Retina (tissue), 1 donor: ENCODE measurements around the gene KIF5B.

ENCODE experiments used
- DNase-seq: peaks from one replicate; pipeline ENCODE4 v3.0.0-alpha.2; 2016

Gene KIF5B

DNA sequence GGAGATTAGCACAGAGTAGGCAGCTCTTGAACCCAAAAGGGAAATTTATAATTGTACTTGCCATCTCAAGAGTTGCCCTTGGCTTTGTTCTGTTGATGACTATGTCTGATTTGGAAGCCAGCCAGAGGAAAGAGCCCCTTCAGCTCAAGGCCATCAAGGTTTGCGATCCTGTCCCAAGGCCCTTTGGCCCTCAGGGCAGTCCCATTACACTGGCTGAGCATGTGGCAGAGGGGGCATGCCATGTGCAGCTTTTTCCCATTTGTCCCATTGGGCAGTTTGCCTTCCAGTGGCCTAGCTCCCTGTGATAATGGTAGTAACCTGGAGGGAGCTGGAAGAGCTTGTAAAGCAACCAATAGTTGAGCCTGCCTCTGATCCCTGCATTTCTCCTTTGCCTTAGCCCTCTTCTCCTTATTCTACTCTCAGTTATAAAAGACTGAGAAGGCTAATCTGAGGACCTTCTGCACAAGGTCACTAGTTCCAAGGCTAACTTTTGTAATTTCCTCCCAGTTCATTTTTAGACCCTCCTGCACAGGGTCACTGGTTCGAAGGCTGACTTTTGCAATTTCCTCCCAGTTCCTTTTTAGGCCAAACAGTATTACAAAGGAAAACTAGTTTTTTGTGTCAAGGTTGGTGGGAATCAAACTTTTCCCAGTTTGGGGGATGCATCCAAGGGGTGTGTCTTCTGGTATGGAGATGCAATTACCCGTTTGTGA lies 96.6 kb downstream of the KIF5B start:
- no peak for DNase-seq
